Measurements from ENCODE around the gene LRRC52. TPM values are rescaled to one million over a fixed set of nuclear protein-coding genes. Genes with fewer than 3 reads are reported as not detected.

Gene LRRC52
- total and polyA plus RNA-seq, 2 donors (not counting 1 experiment from before 2014, with no cell fraction given), result not detected

- no peak overlapping the region for H2AFZ ChIP-seq (ENCODE audit: insufficient read depth, low read depth, low read length, poor library complexity, severe bottlenecking)
- Mint-ChIP-seq H3K27me3 (peaks cover 51% of the 10 kb centered on the region), H3K4me3 (no peak overlapping the region), H3K27ac (no peak overlapping the region), H3K9me3 (ENCODE audit: insufficient read depth) (no peaks in the 10 kb centered on the region), H3K4me1 (no peaks in the 10 kb centered on the region)
- ChIA-PET CTCF (no interaction called here), POLR2A (no interaction called here)
- whole genome bisulfite sequencing (ENCODE audit: insufficient coverage), result 94% methylated on average over 3 of the region's 4 CpGs
- DNase-seq (no peak), ATAC-seq (ENCODE audit: low read depth) (no peak)
- peaks cover 0 to 3% (median 0%) of the 10 kb centered on the region in 3 donors for H3K9me3 ChIP-seq (ENCODE audit: control extremely low read depth in 1 of 3, control insufficient read depth in 2 of 3, insufficient read depth in 1 of 3, low read length in 2 of 3)
- H3K36me3 ChIP-seq (replicated peaks in 1 of 2; ENCODE audit: control extremely low read depth in 1 of 2, control insufficient read depth in 1 of 2, extremely low read depth in 1 of 2, insufficient read depth in 2 of 2, low read length in 1 of 2), result no peaks in the 10 kb centered on the region
- TF ChIP-seq EZH2 (IDR thresholded peaks at IDR 0.05; ENCODE audit: borderline replicate concordance, insufficient read depth, low read depth, low read length, poor library complexity, severe bottlenecking), result no peak
- H3K27me3 ChIP-seq (replicated peaks in 1 of 4; ENCODE audit: control extremely low read depth in 1 of 4, control insufficient read depth in 3 of 4, insufficient read depth in 4 of 4, low read length in 3 of 4), result peaks cover 0 to 8% (median 2%) of the 10 kb centered on the region in 4 experiments
- H3K4me2 ChIP-seq (replicated peaks; ENCODE audit: low read depth, low read length, poor library complexity, severe bottlenecking), result no peak overlapping the region
- intact Hi-C loops (cut with micrococcal nuclease), result no loop called here
- H4K20me1 ChIP-seq (ENCODE audit: control insufficient read depth, insufficient read depth, low read length, poor library complexity, severe bottlenecking), result no peaks in the 10 kb centered on the region
- H3K9ac ChIP-seq (ENCODE audit: low read length), result no peak overlapping the region
- no peak overlapping the region for H3K27ac ChIP-seq (ENCODE audit: low read length in 2 of 2)
- H3K4me3 ChIP-seq (ENCODE audit: control extremely low read depth in 1 of 5, extremely low read depth in 1 of 5, insufficient read depth in 1 of 5, low read depth in 2 of 5, low read length in 4 of 5), result no peak overlapping the region
- no peaks in the 10 kb centered on the region for H3K79me2 ChIP-seq (ENCODE audit: control insufficient read depth, insufficient read depth, low read length)
- H3K4me1 ChIP-seq (ENCODE audit: control insufficient read depth in 2 of 2, insufficient read depth in 2 of 2, low read length in 2 of 2), result no peaks in the 10 kb centered on the region
Observed at GRCh38 chr1:165565751-165566490, 22.1 kb downstream of the LRRC52 start.

GRCh38 chr1:165570078-165570477 lies 26.3 kb downstream of the LRRC52 start:
- no peak for DNase-seq
- WGBS (ENCODE audit: insufficient coverage), result 25% methylated on average over 2 of the region's 3 CpGs
- Histone ChIP-seq H3K27ac (ENCODE audit: low read length in 2 of 2) (no peak overlapping the region), H3K27me3 (replicated peaks in 1 of 4; ENCODE audit: control extremely low read depth in 1 of 4, control insufficient read depth in 3 of 4, insufficient read depth in 4 of 4, low read length in 3 of 4) (peaks cover 0 to 8% (median 6%) of the 10 kb centered on the region in 4 experiments), H3K9ac (ENCODE audit: low read length) (no peak overlapping the region), H3K9me3 (ENCODE audit: control extremely low read depth in 1 of 3, control insufficient read depth in 2 of 3, insufficient read depth in 1 of 3, low read length in 2 of 3) (no peaks in the 10 kb centered on the region), H3K4me2 (replicated peaks; ENCODE audit: low read depth, low read length, poor library complexity, severe bottlenecking) (no peak overlapping the region), H3K4me1 (ENCODE audit: control insufficient read depth in 2 of 2, insufficient read depth in 2 of 2, low read length in 2 of 2) (no peaks in the 10 kb centered on the region), H3K36me3 (replicated peaks in 1 of 2; ENCODE audit: control extremely low read depth in 1 of 2, control insufficient read depth in 1 of 2, extremely low read depth in 1 of 2, insufficient read depth in 2 of 2, low read length in 1 of 2) (no peaks in the 10 kb centered on the region), H2AFZ (ENCODE audit: insufficient read depth, low read depth, low read length, poor library complexity, severe bottlenecking) (no peak overlapping the region), H3K79me2 (ENCODE audit: control insufficient read depth, insufficient read depth, low read length) (no peaks in the 10 kb centered on the region), H4K20me1 (ENCODE audit: control insufficient read depth, insufficient read depth, low read length, poor library complexity, severe bottlenecking) (no peaks in the 10 kb centered on the region), H3K4me3 (ENCODE audit: control extremely low read depth in 1 of 5, extremely low read depth in 1 of 5, insufficient read depth in 1 of 5, low read depth in 2 of 5, low read length in 4 of 5) (no peak overlapping the region)
- POLR2A ChIA-PET, result no interaction called here
- no peak overlapping the region for H3K4me3 Mint-ChIP-seq
- ATAC-seq (ENCODE audit: low read depth), result no peak
- no peaks in the 10 kb centered on the region for H3K9me3 Mint-ChIP-seq (ENCODE audit: insufficient read depth)
- no peak for TF ChIP-seq EZH2 (IDR thresholded peaks at IDR 0.05; ENCODE audit: borderline replicate concordance, insufficient read depth, low read depth, low read length, poor library complexity, severe bottlenecking)
- no peak for TF ChIP-seq CTCF (IDR thresholded peaks at IDR 0.05)
- peaks cover 58% of the 10 kb centered on the region for H3K27me3 Mint-ChIP-seq
- intact Hi-C loops (cut with micrococcal nuclease), result no loop called here
- no peak overlapping the region for H3K27ac Mint-ChIP-seq
- no peaks in the 10 kb centered on the region for H3K4me1 Mint-ChIP-seq
- CTCF ChIA-PET, result interaction anchor here (1.3 kb wide), 1 partner anchor 203 kb away, joined by 4 read pairs; no protein-coding TSS in a partner anchor

Data from B cell (primary cell).